VCaP (cell line): ENCODE results near the gene DLGAP1.
A peak's percentile ranks its signal among the peaks of the same experiment; 100 is the strongest.

Experiments
- H3K27ac ChIP-seq: fragments of 450-650 bp; 2 replicates; pipeline ENCODE4 v1.5.1; 2017
- CTCF ChIP-seq: fragments of 450-650 bp; conservative IDR thresholded peaks from 2 replicates; pipeline ENCODE4 v1.5.1; 2017; ENCODE audit warnings: mild to moderate bottlenecking, moderate library complexity

Gene DLGAP1

GRCh38 chr18:3546106-3546505 lies 909.0 kb downstream of the DLGAP1 start:
- no peak overlapping the region for H3K27ac ChIP-seq
- TF ChIP-seq CTCF: no peak

- no peak for TF ChIP-seq CTCF
These were observed 910.6 kb downstream of the DLGAP1 start for GRCh38 chr18:3544537-3544936.

GRCh38 chr18:3541549-3542386 lies 913.3 kb downstream of the DLGAP1 start:
- peak overlapping the region; percentile 51; the same call in 1 of the 2 replicates for H3K27ac ChIP-seq
- no peak for TF ChIP-seq CTCF

More at GRCh38 chr18:3544537-3544936, 910.6 kb downstream of the DLGAP1 start:
- no peak overlapping the region for H3K27ac ChIP-seq

- peak overlapping the region; percentile 51 for H3K27ac ChIP-seq
- TF ChIP-seq CTCF: no peak
These were observed 914.1 kb downstream of the DLGAP1 start for GRCh38 chr18:3540805-3541548.

GRCh38 chr18:3538954-3539617 lies 916.0 kb downstream of the DLGAP1 start:
- no peak for TF ChIP-seq CTCF
- no peak overlapping the region for H3K27ac ChIP-seq

GRCh38 chr18:3538456-3538855 lies 916.7 kb downstream of the DLGAP1 start:
- no peak overlapping the region for H3K27ac ChIP-seq
- TF ChIP-seq CTCF: no peak

- no peak for TF ChIP-seq CTCF
- H3K27ac ChIP-seq: peak overlapping the region; percentile 58
These were observed 924.3 kb downstream of the DLGAP1 start for GRCh38 chr18:3530807-3531206.
